Germinal center (tissue), 1 donor: Measurements from ENCODE around the gene SFXN1.
"Not testable (repeated sequence)": the region's sequence is repeated elsewhere in the genome, so short reads cannot be mapped to it uniquely, and the experiment has no call there.

ENCODE experiments used
- DNase-seq: peaks from one replicate; pipeline ENCODE4 v3.0.0; 2012; ENCODE audit warnings: mixed read lengths, low spot score

Gene SFXN1

GRCh38 chr5:175478384-175479124 is at the start of gene SFXN1:
Gene SFXN1 (plus strand): TSS chr5:175478560. CDS start chr5:175492104, 13,544 bp downstream.
- DNase-seq: peak; percentile 93

GRCh38 chr5:175434800-175435199 is 43.6 kb upstream of the SFXN1 start:
- DNase-seq: no peak

GRCh38 chr5:175436359-175436758 is 42.0 kb upstream of the SFXN1 start:
- DNase-seq: no peak

- DNase-seq: no peak
Measured at GRCh38 chr5:175438234-175438857, 40.0 kb upstream of the SFXN1 start.

GRCh38 chr5:175443514-175444059 is 34.8 kb upstream of the SFXN1 start:
- no peak for DNase-seq

GRCh38 chr5:175444060-175444904 is 34.1 kb upstream of the SFXN1 start, which contains the start of gene DRD1:
Gene DRD1 (minus strand): TSS chr5:175444182. CDS start chr5:175443099, 1,083 bp downstream.
- DNase-seq: peak; percentile 66

- no peak for DNase-seq
Measured at GRCh38 chr5:175444905-175445456, 33.4 kb upstream of the SFXN1 start.

GRCh38 chr5:175446378-175446777 is 32.0 kb upstream of the SFXN1 start:
- not testable (repeated sequence) for DNase-seq

GRCh38 chr5:175447571-175447970 is 30.8 kb upstream of the SFXN1 start:
- no peak for DNase-seq

GRCh38 chr5:175448276-175448675 is 30.1 kb upstream of the SFXN1 start:
- DNase-seq: no peak

GRCh38 chr5:175452166-175452565 is 26.2 kb upstream of the SFXN1 start:
- no peak for DNase-seq

- DNase-seq: not testable (repeated sequence)
Measured at GRCh38 chr5:175454338-175454737, 24.0 kb upstream of the SFXN1 start.

GRCh38 chr5:175456105-175456742 is 22.1 kb upstream of the SFXN1 start:
- no peak for DNase-seq

- no peak for DNase-seq
Measured at GRCh38 chr5:175457466-175457865, 20.9 kb upstream of the SFXN1 start.

- DNase-seq: no peak
Measured at GRCh38 chr5:175460126-175460525, 18.2 kb upstream of the SFXN1 start.

- no peak for DNase-seq
Measured at GRCh38 chr5:175460552-175460951, 17.8 kb upstream of the SFXN1 start.

GRCh38 chr5:175461370-175461769 is 17.0 kb upstream of the SFXN1 start:
- DNase-seq: no peak

- no peak for DNase-seq
Measured at GRCh38 chr5:175463641-175464040, 14.7 kb upstream of the SFXN1 start.

- peak; percentile 52 for DNase-seq
Measured at GRCh38 chr5:175464074-175464941, 14.1 kb upstream of the SFXN1 start.

GRCh38 chr5:175464942-175465233 is 13.5 kb upstream of the SFXN1 start:
- no peak for DNase-seq

- no peak for DNase-seq
Measured at GRCh38 chr5:175465282-175465681, 13.1 kb upstream of the SFXN1 start.
